Lower lobe of right lung (tissue), 2 donors: ENCODE measurements around the gene ARHGEF1. TPM values are rescaled to one million over a fixed set of nuclear protein-coding genes. Genes with fewer than 3 reads are reported as not detected.

Source experiments
- ATAC-seq, 2 donors: fragments of 200-7000 bp; cut with Tn5 transposase; one replicate each; pipeline ENCODE4 v1.9.1; 2020 to 2022; ENCODE audit warnings: mild to moderate bottlenecking in 2 of 2, moderate library complexity in 2 of 2
- DNase-seq: peaks from one replicate; pipeline ENCODE4 v3.0.0-alpha.2; 2020
- H3K27ac ChIP-seq: fragments of 200-600 bp; one replicate; pipeline ENCODE4 v1.8.0; 2022
- H3K27me3 ChIP-seq: fragments of 200-600 bp; one replicate; pipeline ENCODE4 v1.8.0; 2022; ENCODE audit warnings: low read depth
- H3K36me3 ChIP-seq: fragments of 200-600 bp; one replicate; pipeline ENCODE4 v1.8.0; 2022; ENCODE audit warnings: mild to moderate bottlenecking
- H3K4me1 ChIP-seq: fragments of 200-600 bp; one replicate; pipeline ENCODE4 v1.8.0; 2022
- H3K4me3 ChIP-seq: fragments of 200-600 bp; one replicate; pipeline ENCODE4 v1.8.0; 2022; ENCODE audit warnings: mild to moderate bottlenecking
- H3K9me3 ChIP-seq: fragments of 200-600 bp; one replicate; pipeline ENCODE4 v1.8.0; 2022
- intact Hi-C: fragments of 100-400 bp; cut with DNase I; formaldehyde crosslinking; loops from one replicate; pipeline ENCODE4 v1.11.0; 2022
- total RNA-seq: library from RNA; stranded (reverse); fragmentation: NEBNext Ultra II Directional; extraction: Animal tissue kit (Norgen Biotek cat#: 25700); gene quantifications from one replicate; pipeline ENCODE4 v1.2.1, GENCODE V29; 2021
- TF ChIP-seq, protein P1 (sequence below): fragments of 200-600 bp; IDR thresholded peaks from one replicate; pipeline ENCODE4 v1.8.0; 2022; ENCODE audit warnings: antibody characterized with exemption, mild to moderate bottlenecking
- donor health status: DM: no; HTN: yes; CAD: no; lungs with severe emphysema.

Gene ARHGEF1
- total RNA-seq, 1 donor from 2014 or later = 206 TPM

DNA sequence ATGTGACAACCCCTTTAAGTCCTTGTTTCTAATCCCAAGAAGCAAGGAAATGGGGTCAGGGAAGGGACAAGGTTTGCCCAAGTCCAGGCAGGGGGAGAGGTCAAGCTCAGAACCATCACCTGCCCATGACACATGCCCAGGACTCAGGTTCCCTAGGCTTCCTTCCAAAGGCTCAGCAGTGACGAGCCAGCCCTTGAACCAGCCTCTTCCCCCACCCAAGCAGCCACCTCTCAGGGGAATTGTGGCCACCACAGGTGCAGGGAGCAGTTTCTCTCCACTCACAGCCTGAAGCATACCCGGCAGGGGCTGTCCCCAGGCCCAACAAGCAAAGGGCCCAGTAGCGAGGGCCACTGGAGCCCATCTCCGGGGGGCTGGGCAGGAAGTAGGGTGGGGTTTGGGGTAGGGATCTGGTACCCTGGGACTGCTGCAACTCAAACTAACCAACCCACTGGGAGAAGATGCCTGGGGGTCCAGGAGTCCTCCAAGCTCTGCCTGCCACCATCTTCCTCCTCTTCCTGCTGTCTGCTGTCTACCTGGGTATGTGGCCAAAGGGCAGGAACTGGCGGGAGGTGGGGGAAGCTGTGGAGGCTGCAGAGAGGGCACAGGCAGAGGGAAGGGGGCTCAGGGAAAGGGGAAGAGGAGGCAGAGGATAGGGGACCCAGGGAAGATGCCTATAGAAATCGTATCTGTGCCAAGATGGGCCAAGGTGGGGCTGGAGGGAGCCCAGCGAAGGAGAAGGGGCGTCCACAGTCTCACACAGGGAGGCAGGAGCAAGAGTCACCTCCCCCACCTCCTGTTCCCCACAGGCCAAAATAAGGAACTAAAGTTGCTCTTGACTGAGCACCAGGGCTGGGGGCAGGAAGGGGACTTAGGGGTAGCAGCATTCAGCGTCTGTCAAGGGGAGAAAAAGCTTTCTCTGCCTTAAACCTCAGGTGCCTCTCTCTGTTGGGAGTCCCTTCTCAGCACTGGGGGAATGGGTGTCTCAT lies 5.8 kb upstream of the ARHGEF1 start, which contains the start of gene CD79A:
TSS of gene CD79A (plus strand) at position 433 of the 986 bp plus-strand sequence. CDS start at position 459, 26 bp downstream.
- Histone ChIP-seq H3K36me3 (peaks cover 6% of the 10 kb centered on the region), H3K27me3 (no peaks in the 10 kb centered on the region), H3K4me3 (no peak within 1 kb of the TSS), H3K4me1 (peaks cover 30% of the 10 kb centered on the region), H3K27ac (peak within 1 kb of the TSS; percentile 58), H3K9me3 (no peaks in the 10 kb centered on the region)
- ATAC-seq = no peak
- TF ChIP-seq, protein P1, sequence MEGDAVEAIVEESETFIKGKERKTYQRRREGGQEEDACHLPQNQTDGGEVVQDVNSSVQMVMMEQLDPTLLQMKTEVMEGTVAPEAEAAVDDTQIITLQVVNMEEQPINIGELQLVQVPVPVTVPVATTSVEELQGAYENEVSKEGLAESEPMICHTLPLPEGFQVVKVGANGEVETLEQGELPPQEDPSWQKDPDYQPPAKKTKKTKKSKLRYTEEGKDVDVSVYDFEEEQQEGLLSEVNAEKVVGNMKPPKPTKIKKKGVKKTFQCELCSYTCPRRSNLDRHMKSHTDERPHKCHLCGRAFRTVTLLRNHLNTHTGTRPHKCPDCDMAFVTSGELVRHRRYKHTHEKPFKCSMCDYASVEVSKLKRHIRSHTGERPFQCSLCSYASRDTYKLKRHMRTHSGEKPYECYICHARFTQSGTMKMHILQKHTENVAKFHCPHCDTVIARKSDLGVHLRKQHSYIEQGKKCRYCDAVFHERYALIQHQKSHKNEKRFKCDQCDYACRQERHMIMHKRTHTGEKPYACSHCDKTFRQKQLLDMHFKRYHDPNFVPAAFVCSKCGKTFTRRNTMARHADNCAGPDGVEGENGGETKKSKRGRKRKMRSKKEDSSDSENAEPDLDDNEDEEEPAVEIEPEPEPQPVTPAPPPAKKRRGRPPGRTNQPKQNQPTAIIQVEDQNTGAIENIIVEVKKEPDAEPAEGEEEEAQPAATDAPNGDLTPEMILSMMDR = no peak
- intact Hi-C loops = no loop called here
- DNase-seq = peak; percentile 59

DNA sequence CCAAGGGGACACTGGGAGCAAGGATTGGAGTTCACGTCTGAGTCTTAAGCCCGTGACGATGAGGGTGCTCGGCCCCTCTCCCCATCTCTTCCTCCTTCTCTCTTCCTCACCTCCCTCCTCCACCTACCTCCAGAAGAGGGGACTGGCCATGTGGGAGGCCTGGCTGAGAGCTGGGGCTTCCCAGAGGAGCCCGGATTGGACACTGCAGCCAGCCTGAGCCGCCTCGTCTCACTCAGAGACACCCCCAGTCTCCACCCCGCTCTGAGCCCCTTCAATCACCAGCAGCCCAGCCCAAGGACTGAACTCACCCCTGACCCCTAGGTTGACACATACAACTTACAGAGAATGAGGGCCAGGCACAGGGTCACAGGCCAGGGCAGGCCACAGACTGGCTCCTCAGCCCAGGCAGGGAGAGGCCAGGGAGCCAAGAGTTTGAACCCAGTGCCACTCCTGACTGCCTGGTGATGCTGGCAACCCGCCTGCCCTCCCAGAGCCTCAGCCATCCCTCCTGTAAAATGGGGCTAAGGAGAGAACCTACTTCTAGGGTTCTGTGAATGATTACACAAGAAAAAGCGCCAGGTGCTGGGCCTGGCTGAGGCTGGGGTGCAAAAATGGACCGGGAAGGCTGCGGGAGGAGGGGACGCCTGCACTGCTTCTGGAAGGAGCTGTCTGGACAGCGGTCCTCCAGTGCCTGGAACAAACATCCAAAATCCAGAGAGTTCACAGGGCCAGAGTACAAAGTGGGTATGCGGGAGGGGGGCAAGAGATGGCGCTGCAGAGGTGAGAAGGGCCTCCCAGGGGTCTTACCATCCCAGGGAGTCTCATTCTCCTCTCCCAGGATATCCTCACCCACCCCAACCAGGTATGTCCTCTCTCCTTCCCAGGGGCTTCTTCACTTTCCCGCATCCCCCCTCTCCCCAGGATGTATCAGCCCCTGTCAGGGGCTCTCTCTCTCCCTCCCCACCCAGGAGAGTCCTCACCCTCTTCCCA lies 4.8 kb upstream of the ARHGEF1 start:
- no peak for ATAC-seq
- no peak overlapping the region for H3K4me3 ChIP-seq
- H3K4me1 ChIP-seq = peaks cover 24% of the 10 kb centered on the region
- H3K27me3 ChIP-seq = no peaks in the 10 kb centered on the region
- H3K36me3 ChIP-seq = no peaks in the 10 kb centered on the region
- H3K27ac ChIP-seq = peak overlapping the region; percentile 58
- TF ChIP-seq, protein P1 = no peak
- DNase-seq = no peak
- H3K9me3 ChIP-seq = no peaks in the 10 kb centered on the region
- intact Hi-C loops = no loop called here

DNA sequence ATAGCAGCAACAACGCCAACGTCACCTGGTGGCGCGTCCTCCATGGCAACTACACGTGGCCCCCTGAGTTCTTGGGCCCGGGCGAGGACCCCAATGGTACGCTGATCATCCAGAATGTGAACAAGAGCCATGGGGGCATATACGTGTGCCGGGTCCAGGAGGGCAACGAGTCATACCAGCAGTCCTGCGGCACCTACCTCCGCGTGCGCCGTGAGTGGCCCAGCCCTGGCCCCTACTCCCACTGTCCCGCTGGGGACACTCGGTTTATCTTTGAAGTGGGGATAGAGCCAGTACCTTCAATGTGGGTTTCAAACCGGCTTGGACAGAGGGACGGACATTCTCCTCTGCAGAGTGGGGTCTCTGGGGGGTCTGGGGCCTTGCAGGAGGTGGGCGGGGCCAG lies 3.9 kb upstream of the ARHGEF1 start:
- TF ChIP-seq, protein P1 = no peak
- Histone ChIP-seq H3K27ac (no peak overlapping the region), H3K27me3 (no peaks in the 10 kb centered on the region), H3K9me3 (no peaks in the 10 kb centered on the region), H3K4me1 (peaks cover 20% of the 10 kb centered on the region), H3K36me3 (no peaks in the 10 kb centered on the region), H3K4me3 (no peak overlapping the region)
- intact Hi-C loops = no loop called here
- ATAC-seq (no peak), DNase-seq (no peak)

DNA sequence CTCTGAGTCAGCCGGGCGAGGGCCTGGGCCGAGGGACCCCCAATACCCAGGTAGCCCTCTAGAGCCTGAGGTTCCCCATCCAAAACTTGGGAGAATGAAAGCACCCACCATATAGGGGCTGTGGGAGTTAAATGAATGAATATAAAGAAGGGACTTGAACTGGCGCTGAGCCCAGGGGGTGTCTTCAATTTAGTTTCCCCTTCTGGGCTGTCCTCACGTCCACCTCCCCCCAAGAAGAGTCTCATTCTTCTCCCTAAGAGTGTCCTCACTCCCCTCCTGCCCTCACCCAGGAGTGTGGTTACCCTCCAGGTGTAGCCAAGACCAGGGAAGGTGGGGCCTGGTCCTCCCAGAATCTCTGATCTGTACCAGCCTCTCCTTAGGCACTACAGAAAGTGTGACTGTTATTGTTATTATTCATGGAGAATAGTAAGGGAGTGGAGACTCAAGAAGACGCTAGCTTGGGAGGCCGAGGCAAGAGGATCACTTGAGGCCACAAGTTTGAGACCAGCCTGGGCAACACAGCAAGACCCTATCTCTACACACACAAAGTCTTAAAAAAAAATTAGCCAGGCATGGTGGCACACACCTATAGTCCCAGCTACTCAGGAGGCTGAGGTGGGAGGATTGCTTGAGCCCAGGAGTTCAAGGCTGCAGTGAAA lies 3.2 kb upstream of the ARHGEF1 start:
- H3K27me3 ChIP-seq = no peaks in the 10 kb centered on the region
- TF ChIP-seq, protein P1 = no peak
- H3K4me1 ChIP-seq = peaks cover 23% of the 10 kb centered on the region
- no peak for DNase-seq
- H3K27ac ChIP-seq = no peak overlapping the region
- intact Hi-C loops = loop anchor here (10.0 kb wide), 1 partner anchor 55 kb away; no protein-coding TSS in a partner anchor
- no peak overlapping the region for H3K4me3 ChIP-seq
- no peaks in the 10 kb centered on the region for H3K36me3 ChIP-seq
- ATAC-seq = no peak
- no peaks in the 10 kb centered on the region for H3K9me3 ChIP-seq

DNA sequence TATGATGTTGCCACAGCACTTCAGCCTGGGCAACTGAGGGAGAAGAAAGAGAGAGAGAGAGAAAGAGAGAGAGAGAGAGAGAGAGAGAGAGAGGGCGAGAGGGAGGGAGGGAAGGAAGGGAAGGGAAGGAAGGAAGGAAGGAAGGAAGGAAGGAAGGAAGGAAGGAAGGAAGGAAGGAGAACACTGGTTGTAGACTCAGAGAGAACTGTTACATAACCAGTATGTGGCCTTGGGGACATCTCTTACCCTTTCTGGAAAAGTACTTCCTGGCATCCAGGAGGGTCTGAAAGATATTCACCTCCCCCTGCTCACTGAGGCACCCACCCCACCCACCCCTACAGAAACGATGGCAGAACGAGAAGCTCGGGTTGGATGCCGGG lies 2.7 kb upstream of the ARHGEF1 start:
- H3K4me1 ChIP-seq = peaks cover 28% of the 10 kb centered on the region
- intact Hi-C loops = loop anchor here (10.0 kb wide), 1 partner anchor 54 kb away; no protein-coding TSS in a partner anchor

More for the DNA sequence above, 2.7 kb upstream of the ARHGEF1 start:
- Histone ChIP-seq H3K27me3 (no peaks in the 10 kb centered on the region), H3K27ac (no peak overlapping the region), H3K4me3 (no peak overlapping the region), H3K9me3 (no peaks in the 10 kb centered on the region), H3K36me3 (peaks cover under 1% of the 10 kb centered on the region)
- ATAC-seq (no peak), DNase-seq (no peak)
- TF ChIP-seq, protein P1 = no peak
